ENCODE measurements around the gene CCDC6. TPM values are rescaled to one million over a fixed set of nuclear protein-coding genes. Genes with fewer than 3 reads are reported as not detected.
A peak's percentile ranks its signal among the peaks of the same experiment; 100 is the strongest.

The CCDC6 gene
- polyA plus RNA-seq, 3 donors, result 4.2 to 13.5 (median 6.2) TPM

GRCh38 chr10:59807629-59808620 lies 98.4 kb downstream of the CCDC6 start:
- H3K4me2 ChIP-seq (replicated peaks; ENCODE audit: extremely low read depth, low read length, poor library complexity, severe bottlenecking), result no peak overlapping the region
- Mint-ChIP-seq H3K36me3 (peaks cover 89 to 90% of the 10 kb centered on the region in 2 donors), H3K27ac (peak overlapping the region in 4 of 7 donors; percentile 19 to 58 (median 50)), H3K27me3 (ENCODE audit: low read depth in 3 of 3) (no peaks in the 10 kb centered on the region), H3K4me3 (no peak overlapping the region), H3K9me3 (peaks cover 0 to 2% (median 0%) of the 10 kb centered on the region in 7 donors), H3K4me1 (peaks cover 10% of the 10 kb centered on the region)
- no peak overlapping the region for H3K4me3 ChIP-seq (replicated peaks in 1 of 3; ENCODE audit: low read depth in 2 of 3, low read length in 3 of 3)
- no peaks in the 10 kb centered on the region for H3K79me2 ChIP-seq (ENCODE audit: insufficient read depth, low read length)
- peak overlapping the region in 1 of 2 donors; percentile 14 for H3K27ac ChIP-seq (ENCODE audit: low read depth in 1 of 2, low read length in 2 of 2)
- peaks cover 7% of the 10 kb centered on the region for H4K20me1 ChIP-seq (ENCODE audit: insufficient read depth, low read length)
- no peak for DNase-seq
- no peaks in the 10 kb centered on the region for H3K27me3 ChIP-seq (ENCODE audit: control insufficient read depth in 2 of 2, insufficient read depth in 2 of 2, low read length in 2 of 2)
- no peak overlapping the region for H3K9ac ChIP-seq (ENCODE audit: insufficient read depth, low read length, poor library complexity, severe bottlenecking)
- intact Hi-C loops (cut with micrococcal nuclease), result loop anchor here in 1 of 2 donors (10.0 kb wide), 1 partner anchor 183 kb away; no protein-coding TSS in a partner anchor
- peaks cover 87 to 97% of the 10 kb centered on the region in 2 donors for H3K36me3 ChIP-seq (replicated peaks in 1 of 2; ENCODE audit: control insufficient read depth in 1 of 2, insufficient read depth in 2 of 2, low read length in 2 of 2)
- peaks cover 0 to 11% of the 10 kb centered on the region in 2 donors for H3K4me1 ChIP-seq (ENCODE audit: control insufficient read depth in 1 of 2, insufficient read depth in 2 of 2, low read length in 2 of 2)
- no peak for TF ChIP-seq CTCF (IDR thresholded peaks at IDR 0.05)
- H2AFZ ChIP-seq (ENCODE audit: insufficient read depth, low read depth, low read length, poor library complexity, severe bottlenecking), result no peak overlapping the region
- H3K9me3 ChIP-seq (replicated peaks in 1 of 2; ENCODE audit: control insufficient read depth in 1 of 2, insufficient read depth in 1 of 2, low read length in 2 of 2), result no peaks in the 10 kb centered on the region
- WGBS (ENCODE audit: insufficient coverage), result 9% methylated on average over 1 of the region's 9 CpGs

- Histone ChIP-seq H3K36me3 (replicated peaks in 1 of 2; ENCODE audit: control insufficient read depth in 1 of 2, insufficient read depth in 2 of 2, low read length in 2 of 2) (peaks cover 80 to 91% of the 10 kb centered on the region in 2 donors), H4K20me1 (ENCODE audit: insufficient read depth, low read length) (peaks cover 7% of the 10 kb centered on the region), H3K4me2 (replicated peaks; ENCODE audit: extremely low read depth, low read length, poor library complexity, severe bottlenecking) (no peak overlapping the region), H3K9me3 (replicated peaks in 1 of 2; ENCODE audit: control insufficient read depth in 1 of 2, insufficient read depth in 1 of 2, low read length in 2 of 2) (no peaks in the 10 kb centered on the region), H3K4me1 (ENCODE audit: control insufficient read depth in 1 of 2, insufficient read depth in 2 of 2, low read length in 2 of 2) (peaks cover 0 to 11% of the 10 kb centered on the region in 2 donors), H3K79me2 (ENCODE audit: insufficient read depth, low read length) (no peaks in the 10 kb centered on the region), H2AFZ (ENCODE audit: insufficient read depth, low read depth, low read length, poor library complexity, severe bottlenecking) (no peak overlapping the region), H3K27ac (ENCODE audit: low read depth in 1 of 2, low read length in 2 of 2) (peak overlapping the region in 1 of 2 donors; percentile 79), H3K9ac (ENCODE audit: insufficient read depth, low read length, poor library complexity, severe bottlenecking) (no peak overlapping the region), H3K27me3 (ENCODE audit: control insufficient read depth in 2 of 2, insufficient read depth in 2 of 2, low read length in 2 of 2) (no peaks in the 10 kb centered on the region), H3K4me3 (replicated peaks in 1 of 3; ENCODE audit: low read depth in 2 of 3, low read length in 3 of 3) (no peak overlapping the region)
- intact Hi-C loops (cut with micrococcal nuclease), result loop anchor here in 1 of 2 donors (10.0 kb wide), 1 partner anchor 180 kb away; no protein-coding TSS in a partner anchor
- Mint-ChIP-seq H3K4me3 (no peak overlapping the region), H3K27ac (no peak overlapping the region), H3K9me3 (peaks cover 0 to 2% (median 0%) of the 10 kb centered on the region in 7 donors), H3K36me3 (peaks cover 82 to 86% of the 10 kb centered on the region in 2 donors), H3K27me3 (ENCODE audit: low read depth in 3 of 3) (no peaks in the 10 kb centered on the region), H3K4me1 (peaks cover 10% of the 10 kb centered on the region)
- TF ChIP-seq CTCF (IDR thresholded peaks at IDR 0.05), result peak; percentile 24
- no peak for DNase-seq
- WGBS (ENCODE audit: insufficient coverage), result 100% methylated on average over 1 of the region's 6 CpGs
These were observed 101.3 kb downstream of the CCDC6 start for GRCh38 chr10:59805014-59805413.
